ENCODE data around the gene TLR3. TPM values are rescaled to one million over a fixed set of nuclear protein-coding genes. Genes with fewer than 3 reads are reported as not detected.

The TLR3 gene
- total and polyA plus RNA-seq, 8 donors, result 0.29 to 12.3 (median 2.2) TPM

DNA sequence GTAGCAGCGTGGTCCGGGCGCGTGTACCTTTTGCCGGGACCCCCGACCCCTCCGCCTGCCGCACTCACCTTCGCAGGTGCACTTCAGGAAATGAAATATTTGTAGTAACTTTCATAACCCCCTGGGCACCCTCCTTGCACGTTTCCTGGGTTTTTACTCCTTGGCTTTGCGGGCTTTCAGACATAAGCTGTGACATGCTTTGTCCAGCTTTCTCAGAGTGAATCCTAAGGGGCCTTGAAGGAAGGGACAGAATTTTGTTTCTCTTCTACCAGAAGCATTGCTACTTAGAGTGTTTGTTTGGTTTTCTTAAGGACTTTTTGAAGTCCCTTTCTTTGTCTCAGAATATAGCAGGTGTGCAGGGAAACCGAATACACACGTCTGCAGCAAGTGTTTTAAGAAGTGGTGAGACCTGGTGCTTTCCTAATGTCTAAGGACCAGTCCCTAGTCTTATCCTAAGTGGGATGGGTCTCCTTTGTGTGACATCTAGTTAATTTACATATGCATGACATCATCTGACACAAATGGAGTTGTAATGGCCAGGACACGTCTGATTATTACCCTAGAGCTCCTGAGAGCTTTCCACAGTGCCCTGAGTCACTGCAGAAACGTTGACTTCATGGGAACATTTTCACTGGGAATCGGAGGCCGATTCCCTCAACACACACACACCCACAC is 36.8 kb downstream of the TLR3 start:
- 5 to 24% (median 10%) methylated on average over 14 to 17 of the region's 17 CpGs for WGBS, 5 donors
- H3K4me3 ChIP-seq, result peak overlapping the region; percentile 72 to 88 (median 75)
- DNase-seq, result peak in 1 of 2 donors; percentile 78
- peaks cover 5 to 45% (median 34%) of the 10 kb centered on the region in 4 donors for H3K4me1 ChIP-seq
- no peaks in the 10 kb centered on the region for H3K36me3 ChIP-seq
- no peak for TF ChIP-seq CTCF (IDR thresholded peaks at IDR 0.05)
- TF ChIP-seq POLR2AphosphoS5 (IDR thresholded peaks at IDR 0.05), result peak in 2 of 3 donors; percentile 68 to 70
- peak in 1 of 4 donors; percentile 23 for TF ChIP-seq POLR2A (IDR thresholded peaks at IDR 0.05)
- intact Hi-C loops (cut with DNase I; ENCODE audit: low total_unique reads), result no loop called here
- H3K27me3 ChIP-seq, result peaks cover 0 to 17% (median 9%) of the 10 kb centered on the region in 3 donors
- H3K27ac ChIP-seq, result peak overlapping the region; percentile 87 to 93 (median 92)
- H3K9me3 ChIP-seq, result no peaks in the 10 kb centered on the region

- H3K9me3 ChIP-seq, result no peaks in the 10 kb centered on the region
- no peak for DNase-seq
- 68 to 78% (median 71%) methylated on average over 4 of the region's 4 CpGs for WGBS, 5 donors
These were observed 39.0 kb downstream of the TLR3 start for GRCh38 chr4:186107947-186108346.

GRCh38 chr4:186108391-186108790 is 39.4 kb downstream of the TLR3 start:
- no peak overlapping the region for H3K4me3 ChIP-seq
- DNase-seq, result no peak
- 79 to 91% (median 85%) methylated on average over 3 of the region's 3 CpGs for WGBS, 5 donors
- no peak for TF ChIP-seq CTCF (IDR thresholded peaks at IDR 0.05)
- TF ChIP-seq POLR2A (IDR thresholded peaks at IDR 0.05), result no peak
- TF ChIP-seq EP300 (IDR thresholded peaks at IDR 0.05), result no peak
- TF ChIP-seq POLR2AphosphoS5 (IDR thresholded peaks at IDR 0.05), result no peak
- H3K36me3 ChIP-seq, result no peaks in the 10 kb centered on the region
- no peak overlapping the region for H3K27ac ChIP-seq
- H3K27me3 ChIP-seq, result peaks cover 0 to 17% (median 9%) of the 10 kb centered on the region in 3 donors
- H3K4me1 ChIP-seq, result peaks cover 5 to 45% (median 34%) of the 10 kb centered on the region in 4 donors
- no peaks in the 10 kb centered on the region for H3K9me3 ChIP-seq
- intact Hi-C loops (cut with DNase I; ENCODE audit: low total_unique reads), result no loop called here

More at GRCh38 chr4:186107947-186108346, 39.0 kb downstream of the TLR3 start:
- Histone ChIP-seq H3K4me3 (no peak overlapping the region), H3K36me3 (no peaks in the 10 kb centered on the region), H3K27me3 (peaks cover 0 to 17% (median 9%) of the 10 kb centered on the region in 3 donors), H3K27ac (no peak overlapping the region), H3K4me1 (peaks cover 5 to 45% (median 34%) of the 10 kb centered on the region in 4 donors)
- TF ChIP-seq CTCF (IDR thresholded peaks at IDR 0.05) (no peak), EP300 (IDR thresholded peaks at IDR 0.05) (no peak), POLR2A (IDR thresholded peaks at IDR 0.05) (no peak), POLR2AphosphoS5 (IDR thresholded peaks at IDR 0.05) (no peak)
- intact Hi-C loops (cut with DNase I; ENCODE audit: low total_unique reads), result no loop called here

- Histone ChIP-seq H3K27me3 (peaks cover 0 to 15% (median 9%) of the 10 kb centered on the region in 3 donors), H3K36me3 (no peaks in the 10 kb centered on the region), H3K4me1 (peaks cover 5 to 38% (median 29%) of the 10 kb centered on the region in 4 donors), H3K27ac (peak overlapping the region in 1 of 5 donors; percentile 14), H3K4me3 (no peak overlapping the region), H3K9me3 (no peaks in the 10 kb centered on the region)
- intact Hi-C loops (cut with DNase I; ENCODE audit: low total_unique reads), result no loop called here
- DNase-seq, result no peak
- TF ChIP-seq POLR2A (IDR thresholded peaks at IDR 0.05) (no peak), EP300 (IDR thresholded peaks at IDR 0.05) (no peak), CTCF (IDR thresholded peaks at IDR 0.05) (no peak), POLR2AphosphoS5 (IDR thresholded peaks at IDR 0.05) (no peak)
- WGBS, 5 donors, result 51 to 81% (median 65%) methylated on average over 4 of the region's 4 CpGs
These were observed 40.3 kb downstream of the TLR3 start for GRCh38 chr4:186109245-186109644.
